GDM1 (cell line): Measurements from ENCODE around the gene CDCP2.

ENCODE experiments used
- DNase-seq: peaks from one replicate; lab custom pipeline; 2025; lab: John Stamatoyannopoulos, UW

CDCP2 gene

DNA sequence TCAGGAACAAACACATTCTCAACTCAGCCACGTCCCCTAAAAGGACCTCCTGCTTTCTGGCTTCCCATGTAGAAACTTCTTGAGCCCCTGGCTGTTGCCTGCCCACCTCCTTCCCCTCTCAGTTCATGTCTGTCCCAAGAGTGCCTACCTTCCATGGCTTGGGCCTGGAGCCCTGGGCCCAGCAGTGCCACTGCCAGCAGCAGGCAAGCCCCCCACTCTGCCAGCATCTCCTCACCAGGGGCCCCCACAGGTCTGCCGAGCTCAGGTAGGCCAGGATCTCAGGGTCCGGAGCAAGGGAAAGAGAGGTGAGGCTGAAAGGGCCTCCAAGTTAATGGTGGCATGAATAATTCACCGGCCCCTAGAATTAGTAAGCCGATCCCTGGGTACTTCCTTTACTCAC lies at the start of gene CDCP2:
CDCP2 (minus strand) TSS at position 305 of the 400 bp plus-strand sequence; CDS start at position 227, 78 bp downstream.
- DNase-seq, result no peak

GRCh38 chr1:54200519-54200997 lies 47.8 kb upstream of the CDCP2 start:
- DNase-seq, result no peak

DNA sequence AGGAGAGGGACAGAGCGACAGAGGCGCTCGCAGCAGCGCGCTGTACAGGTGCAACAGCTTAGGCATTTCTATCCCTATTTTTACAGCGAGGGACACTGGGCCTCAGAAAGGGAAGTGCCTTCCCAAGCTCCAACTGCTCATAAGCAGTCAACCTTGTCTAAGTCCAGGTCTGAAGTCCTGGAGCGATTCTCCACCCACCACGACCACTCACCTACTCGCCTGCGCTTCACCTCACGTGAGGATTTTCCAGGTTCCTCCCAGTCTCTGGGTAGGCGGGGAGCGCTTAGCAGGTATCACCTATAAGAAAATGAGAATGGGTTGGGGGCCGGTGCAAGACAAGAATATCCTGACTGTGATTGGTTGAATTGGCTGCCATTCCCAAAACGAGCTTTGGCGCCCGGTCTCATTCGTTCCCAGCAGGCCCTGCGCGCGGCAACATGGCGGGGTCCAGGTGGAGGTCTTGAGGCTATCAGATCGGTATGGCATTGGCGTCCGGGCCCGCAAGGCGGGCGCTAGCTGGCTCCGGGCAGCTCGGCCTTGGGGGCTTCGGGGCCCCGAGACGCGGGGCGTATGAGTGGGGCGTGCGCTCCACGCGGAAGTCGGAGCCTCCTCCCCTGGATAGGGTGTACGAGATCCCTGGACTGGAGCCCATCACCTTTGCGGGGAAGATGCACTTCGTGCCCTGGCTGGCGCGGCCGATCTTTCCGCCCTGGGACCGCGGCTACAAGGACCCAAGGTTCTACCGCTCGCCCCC lies 47.1 kb upstream of the CDCP2 start, which contains the start of the genes CYB5RL and MRPL37:
CYB5RL (minus strand) TSS at position 266 of the 754 bp plus-strand sequence. CDS start 4,414 bp downstream, outside the sequence.
MRPL37 (plus strand) TSS at position 403 of the 754 bp plus-strand sequence; CDS start at position 480, 77 bp downstream.
- peak; percentile 85 for DNase-seq

DNA sequence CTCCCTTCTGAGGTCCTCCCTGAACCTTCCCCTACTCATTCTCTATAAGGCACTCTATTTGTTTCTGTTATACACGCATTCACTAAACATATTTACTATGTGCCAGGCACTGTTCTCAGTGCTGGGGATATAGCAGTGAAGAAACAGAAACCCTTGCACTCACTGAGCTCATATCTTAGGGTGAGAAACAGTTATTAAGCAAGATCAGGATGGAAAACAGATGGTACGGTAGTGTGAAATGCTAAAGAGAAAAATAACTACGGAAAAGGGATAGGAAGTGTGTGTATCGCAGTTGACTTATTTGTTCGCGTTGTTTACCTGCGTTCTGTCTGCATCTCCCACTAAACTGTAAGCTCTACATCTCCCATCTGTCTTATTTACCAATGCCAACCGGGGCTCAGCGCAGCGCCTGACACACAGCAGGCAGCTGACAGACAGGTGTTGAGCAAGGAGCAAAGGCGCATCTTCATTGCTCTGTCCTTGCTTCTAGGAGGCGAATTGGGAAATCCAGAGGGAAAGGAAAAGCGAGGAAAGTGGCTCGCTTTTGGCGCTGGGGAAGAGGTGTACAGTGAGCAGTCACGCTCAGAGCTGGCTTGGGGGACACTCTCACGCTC lies 46.5 kb upstream of the CDCP2 start:
- DNase-seq, result no peak

DNA sequence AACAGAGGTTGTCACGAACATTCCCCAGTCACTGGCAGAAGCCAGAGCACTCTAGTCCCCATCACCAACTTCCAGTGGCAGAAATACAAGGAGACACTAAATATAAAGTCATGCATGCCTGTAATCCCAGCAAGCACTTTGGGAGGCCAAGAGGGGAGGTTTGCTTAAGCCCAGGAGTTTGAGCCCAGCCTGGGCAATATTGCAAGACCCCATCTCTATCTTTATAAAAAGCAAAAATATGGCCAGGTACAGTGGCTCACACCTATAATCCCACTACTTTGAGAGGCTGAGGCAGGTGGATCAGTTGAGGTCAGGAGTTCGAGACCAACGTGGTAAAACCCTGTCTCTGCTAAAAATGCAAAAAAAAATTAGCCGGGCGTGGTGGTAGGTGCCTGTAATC lies 40.7 kb upstream of the CDCP2 start:
- no peak for DNase-seq

DNA sequence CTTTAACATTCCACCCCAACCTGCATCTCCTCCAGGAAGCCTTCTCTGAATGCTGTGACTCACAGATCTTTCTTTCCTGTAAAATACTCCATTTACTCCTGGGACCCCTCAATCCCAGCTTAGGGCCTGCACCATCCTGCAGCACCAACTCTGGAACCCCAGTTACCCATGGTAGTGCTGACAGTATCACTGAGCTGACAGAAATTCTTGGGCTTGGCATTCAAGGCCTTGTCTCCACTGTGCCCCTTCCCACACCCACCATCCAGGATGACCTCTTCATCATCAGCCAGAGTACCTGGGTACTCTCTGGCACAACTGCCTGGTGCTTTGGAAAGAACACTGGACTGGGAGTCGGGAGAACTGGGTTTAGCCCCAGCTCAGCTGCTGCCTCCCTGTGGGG lies 38.7 kb upstream of the CDCP2 start:
- DNase-seq, result no peak

DNA sequence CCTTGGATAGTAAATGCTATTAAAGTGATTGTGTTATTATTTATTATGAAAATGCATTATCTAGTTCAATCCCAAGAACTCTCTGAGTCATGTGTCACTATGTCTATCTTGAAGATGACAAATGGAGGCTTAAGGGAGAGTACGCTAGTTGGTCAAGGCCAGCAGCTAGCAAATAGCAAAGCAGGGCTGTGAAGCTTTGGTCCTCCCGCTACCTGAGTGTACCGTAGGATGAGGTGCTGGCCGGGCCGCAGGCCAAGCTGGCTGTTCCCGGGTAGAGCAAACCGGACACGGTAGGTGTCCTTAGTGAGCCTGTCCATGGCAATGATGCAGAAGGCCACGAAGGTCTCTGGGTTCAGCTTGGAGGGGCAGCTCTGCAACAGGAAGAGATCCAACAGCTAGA lies 37.7 kb upstream of the CDCP2 start:
- no peak for DNase-seq

GRCh38 chr1:54188291-54188690 lies 35.5 kb upstream of the CDCP2 start:
- no peak for DNase-seq

GRCh38 chr1:54186056-54186455 lies 33.3 kb upstream of the CDCP2 start:
- DNase-seq, result no peak

- DNase-seq, result no peak
Observed at GRCh38 chr1:54180701-54181360, 28.0 kb upstream of the CDCP2 start.

- no peak for DNase-seq
Observed at GRCh38 chr1:54178296-54179070, 25.7 kb upstream of the CDCP2 start.

- DNase-seq, result no peak
Observed at GRCh38 chr1:54177726-54178125, 24.9 kb upstream of the CDCP2 start.

GRCh38 chr1:54176621-54177327 lies 24.0 kb upstream of the CDCP2 start:
- DNase-seq, result no peak

GRCh38 chr1:54174106-54174505 lies 21.3 kb upstream of the CDCP2 start:
- DNase-seq, result no peak

DNA sequence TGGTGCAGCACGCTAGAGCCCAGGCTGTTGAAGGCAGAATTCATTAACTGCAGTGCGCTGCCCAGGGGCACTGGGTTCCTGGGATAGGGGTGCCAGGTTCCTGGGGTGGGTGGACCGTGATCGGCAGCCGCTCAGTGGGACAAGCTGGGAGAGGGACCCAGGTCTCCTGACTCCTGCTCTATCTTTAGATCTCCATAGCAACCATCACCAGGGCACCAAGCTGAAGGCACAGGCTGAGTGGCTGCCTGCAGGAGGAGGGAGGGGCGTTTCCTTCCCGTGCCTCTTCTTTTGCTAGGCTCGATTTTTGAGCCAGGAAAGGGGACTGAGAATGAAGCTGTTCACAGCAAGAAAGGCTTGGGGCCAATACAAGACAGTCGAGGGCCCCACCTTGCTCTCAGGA lies 20.9 kb upstream of the CDCP2 start:
- DNase-seq, result no peak

- no peak for DNase-seq
Observed at GRCh38 chr1:54172614-54173599, 20.1 kb upstream of the CDCP2 start.

DNA sequence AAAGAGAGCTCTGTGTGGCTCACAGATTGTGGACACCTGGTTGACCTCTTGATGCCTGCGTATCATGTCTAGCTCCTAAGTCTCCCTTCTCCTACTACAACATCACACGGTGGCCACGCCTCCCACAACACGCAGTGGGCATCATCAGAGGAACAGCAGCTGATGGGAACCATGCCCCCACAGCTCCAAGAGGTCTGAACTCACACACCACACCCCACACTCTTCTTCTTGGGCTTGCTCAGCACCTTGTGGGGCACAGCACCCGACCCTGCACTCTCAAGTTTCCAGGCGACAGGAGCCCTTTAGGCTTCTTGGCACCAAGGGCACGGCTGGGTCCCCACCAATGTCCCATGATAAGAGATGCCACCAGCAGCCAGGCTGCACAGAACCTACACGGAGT lies 18.8 kb upstream of the CDCP2 start:
- no peak for DNase-seq

DNA sequence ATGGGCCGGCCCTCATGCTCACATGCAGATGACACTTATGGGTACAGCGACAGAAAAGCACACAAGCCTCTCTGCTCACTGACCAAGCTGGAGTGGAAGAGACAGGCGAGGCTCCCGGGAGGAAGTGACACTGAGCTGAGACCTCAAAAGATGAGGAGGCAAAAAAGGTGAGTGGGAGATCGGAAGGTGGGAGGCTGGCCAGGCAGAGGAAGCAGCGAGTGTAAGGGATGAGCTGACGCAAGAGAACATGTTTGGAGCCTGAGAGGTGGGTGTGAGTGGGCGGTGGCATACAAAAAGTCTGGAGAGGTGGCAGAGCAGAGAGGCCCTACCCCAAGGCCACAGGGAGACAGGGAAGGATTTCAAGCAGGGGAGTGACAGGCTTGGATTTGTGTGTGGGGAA lies 18.2 kb upstream of the CDCP2 start:
- DNase-seq, result no peak

DNA sequence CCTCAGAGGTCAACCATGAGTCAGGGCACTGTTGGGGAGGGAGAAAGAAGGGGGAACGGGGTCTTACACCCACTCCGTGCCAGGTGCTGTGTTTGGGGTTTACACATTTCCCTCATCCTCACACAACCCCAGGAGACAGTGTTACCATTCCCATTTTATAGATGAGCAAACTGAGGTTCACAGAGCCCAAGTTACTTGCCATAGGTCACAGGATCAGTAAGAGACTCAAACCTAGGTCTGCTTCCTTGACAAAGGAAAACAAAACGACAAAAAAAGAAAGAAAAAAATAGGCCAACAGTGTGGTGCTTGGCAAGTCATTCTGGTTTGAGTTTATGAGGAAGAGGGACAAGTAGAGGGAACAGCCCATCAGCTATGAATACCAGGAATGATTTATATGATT lies 16.3 kb upstream of the CDCP2 start:
- no peak for DNase-seq
